Epithelial cell of esophagus (primary cell): ENCODE measurements around the gene ISYNA1.

Source experiments
- DNase-seq: peaks from one replicate; pipeline ENCODE4 v3.0.0; 2010; ENCODE audit warnings: low read depth
- H3K4me3 ChIP-seq: 2 replicates; pipeline ENCODE4 v1.5.1; 2011; ENCODE audit warnings: mild to moderate bottlenecking, low read length, control low read depth
- CTCF ChIP-seq: IDR thresholded peaks from 2 replicates; pipeline ENCODE4 v1.5.1; 2011; ENCODE audit warnings: low read depth, mild to moderate bottlenecking, low read length, control low read depth, inconsistent platforms; ENCODE audit not compliant: insufficient read depth; ENCODE audit errors: missing control alignments

ISYNA1 gene

DNA sequence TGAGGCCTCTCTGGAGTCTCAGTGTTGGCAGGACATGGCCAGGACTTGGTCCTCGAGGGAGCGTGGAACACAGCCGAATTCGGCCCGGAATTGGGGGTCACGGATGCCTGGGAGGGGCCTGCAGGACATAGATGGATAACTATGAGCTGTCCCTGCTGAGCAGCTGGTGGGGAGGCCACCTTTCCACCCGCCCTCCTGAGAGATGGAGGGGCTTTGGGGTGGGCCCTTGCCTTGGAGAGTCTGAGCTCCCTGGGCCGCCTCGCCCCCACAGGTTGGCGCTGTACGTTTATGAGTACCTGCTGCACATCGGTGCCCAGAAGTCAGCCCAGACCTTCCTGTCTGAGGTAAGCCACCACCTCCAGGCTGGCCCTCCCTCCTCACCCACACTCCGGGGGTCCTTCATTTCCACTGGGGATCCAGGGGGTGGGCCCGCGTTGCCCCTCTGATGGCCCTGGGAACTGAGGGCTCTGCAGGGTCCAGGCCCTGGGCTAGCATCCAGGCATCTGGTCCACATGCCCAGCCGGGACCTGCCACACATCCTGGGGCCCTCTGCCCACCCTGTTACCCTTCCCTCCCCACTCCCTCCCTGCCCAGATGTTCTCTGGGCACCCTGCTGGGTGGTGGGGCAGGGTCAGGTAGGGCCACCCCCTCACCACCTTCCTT, 10.7 kb downstream of the ISYNA1 start:
- no peak overlapping the region for H3K4me3 ChIP-seq
- TF ChIP-seq CTCF = no peak
- no peak for DNase-seq

DNA sequence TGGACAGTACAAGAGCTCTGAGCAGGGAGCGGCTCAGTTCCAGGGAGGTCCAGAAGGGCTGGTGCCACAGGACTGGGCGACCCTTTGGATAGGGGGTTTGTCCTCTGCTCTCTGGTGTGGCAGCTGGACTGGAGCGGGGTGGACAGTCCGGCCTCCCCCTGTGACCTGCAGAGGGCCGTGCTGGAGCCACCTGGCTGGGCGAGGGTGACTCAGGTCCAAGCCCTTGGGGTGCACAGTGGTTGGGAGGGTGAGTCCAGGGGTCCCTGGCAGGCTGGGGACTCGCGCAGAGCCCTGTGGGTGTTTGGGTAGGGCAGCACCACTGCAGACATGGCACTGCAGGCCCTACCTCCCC, 11.5 kb downstream of the ISYNA1 start:
- H3K4me3 ChIP-seq = no peak overlapping the region
- no peak for DNase-seq
- TF ChIP-seq CTCF = no peak

DNA sequence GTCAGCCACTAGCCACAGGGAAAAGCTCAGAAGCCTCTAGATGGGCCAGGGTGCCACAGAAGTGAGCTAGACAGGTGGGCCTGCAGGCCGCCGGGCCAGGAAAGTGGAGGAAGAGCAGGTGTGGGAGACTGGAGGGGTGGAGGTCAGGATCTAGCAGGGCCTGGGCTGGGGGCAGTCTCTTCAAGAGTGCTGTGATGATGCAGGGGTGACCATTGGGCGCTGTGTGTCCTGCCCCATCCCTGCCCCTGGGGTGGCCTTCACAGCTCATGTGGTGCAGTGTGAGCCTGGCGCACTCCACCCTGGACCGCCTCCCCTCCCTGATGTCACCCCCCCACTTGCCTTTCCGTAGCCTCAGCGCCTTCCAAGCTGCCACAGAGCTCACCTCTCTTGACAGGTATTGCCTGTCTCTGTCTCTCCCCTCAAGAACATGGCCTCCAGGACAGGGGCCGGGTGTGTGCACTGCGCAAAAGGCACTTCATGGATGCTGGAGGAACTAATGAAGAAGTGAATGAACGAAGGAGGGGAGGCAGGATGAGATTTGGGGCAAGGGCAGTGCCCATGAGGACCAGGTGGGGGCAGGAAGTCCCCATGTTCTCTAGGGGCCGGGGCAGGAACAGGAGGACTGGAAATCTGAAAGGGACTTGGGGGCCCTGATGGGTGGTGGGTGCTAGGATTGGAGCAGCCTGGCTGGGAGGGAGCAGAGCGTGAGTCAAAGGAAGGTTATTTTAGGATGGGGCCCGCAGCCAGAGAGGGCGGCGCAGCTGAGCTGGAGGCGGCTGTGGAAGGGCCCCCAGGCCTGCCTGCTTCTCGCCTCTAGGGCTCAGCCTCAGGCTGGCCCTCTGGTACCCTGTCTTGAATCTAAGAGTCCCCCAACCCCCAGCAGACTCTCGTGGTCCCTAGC, 12.2 kb downstream of the ISYNA1 start:
- DNase-seq = no peak
- TF ChIP-seq CTCF = no peak
- H3K4me3 ChIP-seq = no peak overlapping the region

- no peak for TF ChIP-seq CTCF
- no peak for DNase-seq
- H3K4me3 ChIP-seq = no peak overlapping the region
Observed at GRCh38 chr19:18424890-18425514, 12.9 kb downstream of the ISYNA1 start.

GRCh38 chr19:18424122-18424889, 13.6 kb downstream of the ISYNA1 start:
- no peak for DNase-seq
- no peak overlapping the region for H3K4me3 ChIP-seq
- TF ChIP-seq CTCF = no peak

- no peak for TF ChIP-seq CTCF
- no peak overlapping the region for H3K4me3 ChIP-seq
- no peak for DNase-seq
Observed at GRCh38 chr19:18423258-18424020, 14.5 kb downstream of the ISYNA1 start.
